Endothelial cell of coronary artery (primary cell): ENCODE data around the gene CCNA2. TPM values are rescaled to one million over a fixed set of nuclear protein-coding genes. Genes with fewer than 3 reads are reported as not detected.

Experiments
- total RNA-seq: library from RNA; depleted of rRNA; stranded (reverse); fragments of >200 nt; gene quantifications from 2 replicates; pipeline ENCODE4 v1.2.3, GENCODE V29; 2014

Gene CCNA2
- 21.6 and 52.5 TPM in 2 replicates for total RNA-seq

GRCh38 chr4:121823505-121824170 is at the start of gene CCNA2:
CCNA2 (minus strand) TSS chr4:121823883; CDS start chr4:121823628, 255 bp downstream.

GRCh38 chr4:121869841-121870822 is 46.4 kb upstream of the CCNA2 start, which contains the start of gene BBS7:
BBS7 (minus strand) TSS chr4:121870474; CDS start chr4:121870313, 161 bp downstream.

GRCh38 chr4:121800961-121801714 is 22.5 kb downstream of the CCNA2 start, which contains the start of gene EXOSC9:
EXOSC9 (plus strand) TSS chr4:121801323; CDS start chr4:121801425, 102 bp downstream.

Other genes starting within 250 kb of the CCNA2 start
- 344 and 461 TPM in 2 replicates for gene ANXA5, start 126.9 kb downstream of the CCNA2 start, total RNA-seq
- 0.27 and 0.38 TPM in 2 replicates for gene SMIM43, start 58.7 kb downstream of the CCNA2 start, total RNA-seq
- 26.5 and 38.9 TPM in 2 replicates for gene EXOSC9, start 22.6 kb downstream of the CCNA2 start, total RNA-seq
- gene BBS7, start 46.6 kb upstream of the CCNA2 start, total RNA-seq, result 14.2 and 14.7 TPM in 2 replicates
- gene TRPC3, start 128.2 kb upstream of the CCNA2 start, total RNA-seq, result under 0.01 TPM in 1 of 2 replicates, not detected in the other